GM18867 (cell line): ENCODE measurements around the gene NAA50.

Experiments used
- ATAC-seq: cut with Tn5 transposase; IDR thresholded peaks from one replicate; pipeline ENCODE4 v1.9.1; 2021; ENCODE audit warnings: mild to moderate bottlenecking, moderate library complexity; ENCODE audit not compliant: unreplicated experiment

The NAA50 gene

GRCh38 chr3:113743006-113743630 lies 2.9 kb downstream of the NAA50 start:
- no peak for ATAC-seq

- ATAC-seq: no peak
Measured at GRCh38 chr3:113741620-113742019, 4.4 kb downstream of the NAA50 start.

- no peak for ATAC-seq
Measured at GRCh38 chr3:113741086-113741485, 5.0 kb downstream of the NAA50 start.

- peak; percentile 69 for ATAC-seq
Measured at GRCh38 chr3:113736548-113737089, 9.4 kb downstream of the NAA50 start.

- ATAC-seq: no peak
Measured at GRCh38 chr3:113731694-113732093, 14.4 kb downstream of the NAA50 start.

- no peak for ATAC-seq
Measured at GRCh38 chr3:113730550-113730949, 15.5 kb downstream of the NAA50 start.

- no peak for ATAC-seq
Measured at GRCh38 chr3:113728661-113729060, 17.4 kb downstream of the NAA50 start.

GRCh38 chr3:113721636-113722035 lies 24.4 kb downstream of the NAA50 start:
- ATAC-seq: no peak

- no peak for ATAC-seq
Measured at GRCh38 chr3:113719758-113720157, 26.3 kb downstream of the NAA50 start.

- ATAC-seq: no peak
Measured at GRCh38 chr3:113719294-113719693, 26.8 kb downstream of the NAA50 start.

- ATAC-seq: no peak
Measured at GRCh38 chr3:113717818-113718217, 28.2 kb downstream of the NAA50 start.

- ATAC-seq: no peak
Measured at GRCh38 chr3:113717308-113717707, 28.7 kb downstream of the NAA50 start.

- no peak for ATAC-seq
Measured at GRCh38 chr3:113714702-113715101, 31.3 kb downstream of the NAA50 start.

- ATAC-seq: no peak
Measured at GRCh38 chr3:113712129-113712528, 33.9 kb downstream of the NAA50 start.

- no peak for ATAC-seq
Measured at GRCh38 chr3:113707835-113708234, 38.2 kb downstream of the NAA50 start.

GRCh38 chr3:113698956-113699355 lies 47.1 kb downstream of the NAA50 start:
- ATAC-seq: no peak

- ATAC-seq: no peak
Measured at GRCh38 chr3:113698213-113698742, 47.8 kb downstream of the NAA50 start.

GRCh38 chr3:113697500-113698090 lies 48.5 kb downstream of the NAA50 start:
- no peak for ATAC-seq

GRCh38 chr3:113696658-113697499 lies 49.2 kb downstream of the NAA50 start:
- peak; percentile 92 for ATAC-seq

GRCh38 chr3:113695786-113696645 lies 50.0 kb downstream of the NAA50 start, which contains the start of gene USF3:
USF3 (minus strand) TSS chr3:113696642; CDS start chr3:113674878, 21,764 bp downstream.
- peak; percentile 62 for ATAC-seq
